ENCODE measurements around the gene HBS1L. TPM values are rescaled to one million over a fixed set of nuclear protein-coding genes. Genes with fewer than 3 reads are reported as not detected.
A peak's percentile ranks its signal among the peaks of the same experiment; 100 is the strongest.

The HBS1L gene
- polyA plus RNA-seq, 1 donor, result 47.2 TPM

DNA sequence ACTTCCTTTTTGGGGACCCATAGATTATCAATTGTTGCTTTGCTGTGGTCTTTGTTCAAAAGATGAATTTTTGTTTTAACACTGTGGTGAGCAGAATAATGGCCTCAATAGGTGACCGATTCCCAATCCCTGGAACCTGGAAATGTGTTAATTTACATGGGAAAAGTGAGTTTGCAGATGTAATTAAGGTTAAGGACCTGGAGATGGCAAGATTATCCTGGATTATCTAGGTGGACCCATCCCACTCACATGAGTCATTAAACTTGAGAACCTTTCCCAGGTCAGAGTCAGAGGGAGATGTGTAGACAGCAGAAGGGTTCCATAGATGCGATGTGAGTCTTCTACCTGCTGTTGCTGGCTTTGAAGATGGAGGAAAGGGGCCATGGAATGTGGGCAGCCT, 36.2 kb upstream of the HBS1L start:
- no CpG with 5 or more reads among the region's 2 CpGs for WGBS (ENCODE audit: insufficient coverage, low lambda C conversion rate)

DNA sequence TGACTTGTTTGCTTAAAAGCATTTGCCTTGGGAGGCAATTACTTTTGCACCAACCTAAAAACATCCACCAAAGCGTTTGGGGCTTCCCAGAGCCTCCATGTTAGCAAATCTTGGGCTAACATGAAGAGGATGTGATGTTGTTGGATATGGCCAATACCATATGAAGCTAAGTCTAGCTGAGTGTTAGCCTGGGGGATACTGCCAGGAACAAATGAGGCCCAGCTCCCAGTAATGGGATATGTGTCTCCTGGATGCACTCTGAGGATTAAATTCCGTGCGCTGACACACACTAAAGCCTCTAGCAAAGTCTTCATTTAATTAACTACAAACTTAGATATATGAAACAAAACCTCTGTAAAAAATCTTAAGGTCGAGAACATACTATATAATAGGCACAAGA, 35.3 kb upstream of the HBS1L start:
- no CpG with 5 or more reads among the region's 4 CpGs for WGBS (ENCODE audit: insufficient coverage, low lambda C conversion rate)
- no peak for DNase-seq
- H3K4me1 ChIP-seq (ENCODE audit: control insufficient read depth, insufficient read depth, low read length), result no peaks in the 10 kb centered on the region
- no peak overlapping the region for H3K4me3 ChIP-seq (ENCODE audit: low read length)
- H3K27ac ChIP-seq (ENCODE audit: low read length), result no peak overlapping the region
- no peaks in the 10 kb centered on the region for H3K9me3 ChIP-seq (ENCODE audit: control insufficient read depth, low read depth, low read length)
- H3K36me3 ChIP-seq (ENCODE audit: control insufficient read depth, insufficient read depth, low read length), result no peaks in the 10 kb centered on the region
- H3K27me3 ChIP-seq (ENCODE audit: control insufficient read depth, insufficient read depth, low read length), result no peaks in the 10 kb centered on the region

More for the DNA sequence above, 36.2 kb upstream of the HBS1L start:
- H3K4me3 ChIP-seq (ENCODE audit: low read length), result no peak overlapping the region
- no peaks in the 10 kb centered on the region for H3K9me3 ChIP-seq (ENCODE audit: control insufficient read depth, low read depth, low read length)
- DNase-seq, result no peak
- no peaks in the 10 kb centered on the region for H3K36me3 ChIP-seq (ENCODE audit: control insufficient read depth, insufficient read depth, low read length)
- H3K4me1 ChIP-seq (ENCODE audit: control insufficient read depth, insufficient read depth, low read length), result no peaks in the 10 kb centered on the region
- no peaks in the 10 kb centered on the region for H3K27me3 ChIP-seq (ENCODE audit: control insufficient read depth, insufficient read depth, low read length)
- no peak overlapping the region for H3K27ac ChIP-seq (ENCODE audit: low read length)

DNA sequence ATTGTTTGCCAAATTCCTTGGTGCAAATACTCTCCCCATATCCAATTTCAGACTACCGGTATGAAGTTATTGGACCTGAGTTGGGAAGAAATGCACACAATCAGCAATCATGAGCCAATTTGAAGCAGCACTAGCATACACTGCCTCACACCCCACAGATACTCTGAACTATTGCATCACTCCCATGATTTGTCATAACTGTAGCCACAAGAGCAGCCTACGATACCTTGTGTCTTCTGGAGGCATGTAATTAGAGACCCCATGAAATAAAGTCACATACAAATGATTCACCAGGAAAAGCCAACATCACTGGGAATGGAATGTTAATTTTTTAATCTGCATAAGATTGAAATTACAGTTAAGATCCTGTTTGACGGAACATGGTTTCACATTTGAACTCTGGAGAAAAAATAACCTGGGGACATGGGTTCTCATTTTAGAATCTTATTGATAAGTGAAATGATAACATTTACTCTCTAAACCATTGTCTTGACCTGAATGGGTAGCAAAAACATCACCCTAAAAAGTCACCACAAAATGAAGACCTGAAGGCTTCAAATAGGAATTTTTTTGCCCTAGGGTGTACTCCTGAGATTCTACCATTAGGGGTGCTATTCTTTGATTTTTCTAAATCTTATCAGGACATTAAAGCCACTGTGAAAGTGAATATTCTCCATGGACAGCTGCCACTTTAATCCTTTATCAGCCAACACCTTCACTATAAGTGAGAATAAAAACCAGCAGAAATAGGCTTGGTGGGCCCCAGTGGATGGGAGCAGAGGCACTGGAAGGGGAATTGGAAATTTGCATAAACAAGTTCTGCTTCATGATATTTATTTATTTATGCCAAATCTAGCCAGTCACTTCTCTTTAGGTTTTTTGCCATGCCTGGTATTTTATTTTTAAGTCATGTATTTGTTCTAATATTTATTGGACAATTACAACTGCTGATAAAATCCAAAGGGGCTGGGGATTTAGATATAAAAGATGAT, 34.5 kb upstream of the HBS1L start:
- Histone ChIP-seq H3K4me3 (ENCODE audit: low read length) (no peak overlapping the region), H3K4me1 (ENCODE audit: control insufficient read depth, insufficient read depth, low read length) (no peaks in the 10 kb centered on the region), H3K27ac (ENCODE audit: low read length) (no peak overlapping the region), H3K36me3 (ENCODE audit: control insufficient read depth, insufficient read depth, low read length) (no peaks in the 10 kb centered on the region), H3K9me3 (ENCODE audit: control insufficient read depth, low read depth, low read length) (no peaks in the 10 kb centered on the region), H3K27me3 (ENCODE audit: control insufficient read depth, insufficient read depth, low read length) (no peaks in the 10 kb centered on the region)
- DNase-seq, result peak; percentile 17 to 57
- 67% methylated on average over 1 of the region's 3 CpGs for WGBS (ENCODE audit: insufficient coverage, low lambda C conversion rate)

DNA sequence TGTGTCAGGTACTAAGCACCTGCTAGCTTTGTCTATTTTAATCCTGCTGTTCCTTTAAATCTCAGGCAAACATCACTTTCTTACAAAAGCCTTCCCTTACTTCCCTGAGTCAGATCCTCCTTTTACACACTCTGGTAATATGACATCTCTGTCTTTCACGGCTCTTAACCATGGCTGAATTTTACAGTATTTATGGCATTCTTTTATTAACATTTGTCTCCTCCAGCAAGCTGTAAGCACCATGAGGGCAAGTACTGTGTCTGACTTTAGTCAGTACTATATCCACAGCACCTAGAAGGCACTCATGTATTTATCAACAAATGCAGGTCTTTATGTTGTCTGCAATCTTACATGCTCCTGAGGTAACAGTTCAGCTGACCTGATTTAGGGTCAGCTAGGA, 33.7 kb upstream of the HBS1L start:
- Histone ChIP-seq H3K27me3 (ENCODE audit: control insufficient read depth, insufficient read depth, low read length) (no peaks in the 10 kb centered on the region), H3K4me3 (ENCODE audit: low read length) (no peak overlapping the region), H3K4me1 (ENCODE audit: control insufficient read depth, insufficient read depth, low read length) (no peaks in the 10 kb centered on the region), H3K9me3 (ENCODE audit: control insufficient read depth, low read depth, low read length) (no peaks in the 10 kb centered on the region), H3K27ac (ENCODE audit: low read length) (no peak overlapping the region), H3K36me3 (ENCODE audit: control insufficient read depth, insufficient read depth, low read length) (no peaks in the 10 kb centered on the region)
- DNase-seq, result no peak
- WGBS (ENCODE audit: insufficient coverage, low lambda C conversion rate), result no CpG with 5 or more reads among the region's 1 CpG

DNA sequence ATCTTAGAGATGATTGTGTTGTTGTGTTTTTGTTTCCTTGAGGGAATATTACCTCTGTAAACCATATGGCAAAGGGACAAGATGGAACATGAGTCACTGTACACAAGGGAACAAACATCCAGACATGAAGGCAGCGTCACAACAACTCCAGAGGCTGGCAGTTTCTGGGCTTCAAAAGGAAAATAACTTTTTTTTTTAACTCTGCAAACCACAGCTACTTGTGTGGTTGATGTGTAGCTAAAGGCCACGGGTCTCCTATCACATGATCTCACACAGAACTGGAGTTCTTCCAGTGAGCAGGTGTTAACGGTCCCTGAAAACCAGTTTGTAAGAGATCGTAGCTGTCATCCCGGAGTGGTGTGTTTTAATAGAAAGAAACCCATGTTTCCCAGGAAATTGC, 33.2 kb upstream of the HBS1L start:
- H3K9me3 ChIP-seq (ENCODE audit: control insufficient read depth, low read depth, low read length), result no peaks in the 10 kb centered on the region
- H3K4me3 ChIP-seq (ENCODE audit: low read length), result no peak overlapping the region
- no peaks in the 10 kb centered on the region for H3K36me3 ChIP-seq (ENCODE audit: control insufficient read depth, insufficient read depth, low read length)
- H3K27ac ChIP-seq (ENCODE audit: low read length), result no peak overlapping the region
- no peak for DNase-seq
- no peaks in the 10 kb centered on the region for H3K27me3 ChIP-seq (ENCODE audit: control insufficient read depth, insufficient read depth, low read length)
- no CpG with 5 or more reads among the region's 5 CpGs for WGBS (ENCODE audit: insufficient coverage, low lambda C conversion rate)
- H3K4me1 ChIP-seq (ENCODE audit: control insufficient read depth, insufficient read depth, low read length), result no peaks in the 10 kb centered on the region

DNA sequence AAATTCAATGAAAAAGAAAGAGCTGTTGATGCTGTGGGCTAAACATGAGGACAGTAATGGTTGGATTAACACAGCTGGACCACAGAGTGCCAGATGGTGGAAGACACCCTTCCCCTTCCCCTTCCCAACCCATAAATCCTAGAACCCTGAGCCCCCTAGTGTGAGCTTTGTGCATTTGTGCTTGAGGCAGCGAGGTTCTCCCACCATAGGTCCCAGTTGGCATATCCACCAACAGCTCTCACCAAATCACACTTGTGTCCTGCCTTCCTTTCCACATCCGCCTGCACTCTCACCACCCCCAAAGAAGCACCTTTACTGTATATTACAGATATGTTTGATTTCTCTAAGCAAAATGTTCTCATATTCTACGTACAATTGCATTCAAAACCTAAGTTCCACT, 32.8 kb upstream of the HBS1L start:
- DNase-seq, result no peak
- 100% methylated on average over 1 of the region's 3 CpGs for WGBS (ENCODE audit: insufficient coverage, low lambda C conversion rate)

DNA sequence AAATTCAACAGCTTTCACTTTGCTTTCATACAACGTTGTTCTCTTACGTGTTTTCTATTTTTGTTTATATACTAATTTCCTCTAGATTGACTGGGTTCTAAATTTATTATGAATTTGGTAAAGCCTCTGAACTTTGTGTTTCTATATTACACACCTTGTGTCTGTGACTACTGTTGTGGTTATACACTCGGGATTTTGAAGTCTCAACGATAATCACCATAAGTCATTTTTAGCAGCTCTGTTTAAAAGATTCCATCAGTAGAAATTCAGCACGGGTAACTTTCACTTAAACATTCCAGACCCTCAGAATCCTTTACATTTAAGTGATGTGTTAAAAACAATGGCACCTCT, 31.8 kb upstream of the HBS1L start:
- 88% methylated on average over 3 of the region's 5 CpGs for WGBS (ENCODE audit: insufficient coverage, low lambda C conversion rate)
- H3K36me3 ChIP-seq (ENCODE audit: control insufficient read depth, insufficient read depth, low read length), result no peaks in the 10 kb centered on the region
- DNase-seq, result no peak

More for the DNA sequence above, 32.8 kb upstream of the HBS1L start:
- Histone ChIP-seq H3K36me3 (ENCODE audit: control insufficient read depth, insufficient read depth, low read length) (no peaks in the 10 kb centered on the region), H3K9me3 (ENCODE audit: control insufficient read depth, low read depth, low read length) (peaks cover under 1% of the 10 kb centered on the region), H3K27ac (ENCODE audit: low read length) (no peak overlapping the region), H3K4me3 (ENCODE audit: low read length) (no peak overlapping the region), H3K27me3 (ENCODE audit: control insufficient read depth, insufficient read depth, low read length) (no peaks in the 10 kb centered on the region), H3K4me1 (ENCODE audit: control insufficient read depth, insufficient read depth, low read length) (no peaks in the 10 kb centered on the region)

DNA sequence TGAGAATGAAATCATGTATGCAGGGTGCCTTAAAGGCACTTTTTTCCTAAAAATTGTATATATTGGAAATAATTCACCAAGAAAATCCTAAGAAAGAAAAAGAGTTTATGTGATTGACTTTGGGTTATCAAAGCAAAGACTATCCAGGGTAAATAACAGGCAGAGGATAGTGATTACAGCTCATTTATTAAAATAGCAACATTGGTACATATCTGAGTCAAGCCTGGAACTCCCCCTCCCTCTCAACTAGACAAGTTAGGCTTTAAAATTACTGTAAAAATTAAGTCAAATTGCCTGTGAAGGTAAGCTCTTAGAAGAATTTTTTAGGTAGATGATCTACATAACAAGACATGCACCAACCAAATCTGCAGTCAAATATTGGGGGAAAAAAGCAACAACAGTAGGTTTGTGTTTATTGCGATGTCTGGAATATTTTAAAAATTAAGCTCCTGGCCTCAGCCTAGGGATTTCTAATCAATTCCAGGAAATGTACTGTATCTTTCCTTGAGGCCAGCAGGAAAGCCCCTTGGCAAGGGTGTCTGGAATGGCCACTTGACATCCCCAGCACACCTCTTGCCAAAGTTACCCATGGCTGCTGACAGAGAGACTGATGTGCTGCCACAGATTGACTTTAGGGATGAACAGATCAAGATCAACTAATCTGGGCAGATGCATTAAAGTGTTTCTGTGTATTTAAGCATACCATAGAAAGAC, 31.2 kb upstream of the HBS1L start:
- no CpG with 5 or more reads among the region's 1 CpG for WGBS (ENCODE audit: insufficient coverage, low lambda C conversion rate)
- H3K4me1 ChIP-seq (ENCODE audit: control insufficient read depth, insufficient read depth, low read length), result no peaks in the 10 kb centered on the region
- H3K4me3 ChIP-seq (ENCODE audit: low read length), result no peak overlapping the region
- peaks cover 6% of the 10 kb centered on the region for H3K9me3 ChIP-seq (ENCODE audit: control insufficient read depth, low read depth, low read length)
- no peak overlapping the region for H3K27ac ChIP-seq (ENCODE audit: low read length)
- no peaks in the 10 kb centered on the region for H3K36me3 ChIP-seq (ENCODE audit: control insufficient read depth, insufficient read depth, low read length)
- H3K27me3 ChIP-seq (ENCODE audit: control insufficient read depth, insufficient read depth, low read length), result no peaks in the 10 kb centered on the region
- no peak for DNase-seq

More for the DNA sequence above, 31.8 kb upstream of the HBS1L start:
- H3K9me3 ChIP-seq (ENCODE audit: control insufficient read depth, low read depth, low read length), result peaks cover 6% of the 10 kb centered on the region
- H3K27ac ChIP-seq (ENCODE audit: low read length), result no peak overlapping the region
- no peak overlapping the region for H3K4me3 ChIP-seq (ENCODE audit: low read length)
- no peaks in the 10 kb centered on the region for H3K4me1 ChIP-seq (ENCODE audit: control insufficient read depth, insufficient read depth, low read length)
- H3K27me3 ChIP-seq (ENCODE audit: control insufficient read depth, insufficient read depth, low read length), result no peaks in the 10 kb centered on the region

DNA sequence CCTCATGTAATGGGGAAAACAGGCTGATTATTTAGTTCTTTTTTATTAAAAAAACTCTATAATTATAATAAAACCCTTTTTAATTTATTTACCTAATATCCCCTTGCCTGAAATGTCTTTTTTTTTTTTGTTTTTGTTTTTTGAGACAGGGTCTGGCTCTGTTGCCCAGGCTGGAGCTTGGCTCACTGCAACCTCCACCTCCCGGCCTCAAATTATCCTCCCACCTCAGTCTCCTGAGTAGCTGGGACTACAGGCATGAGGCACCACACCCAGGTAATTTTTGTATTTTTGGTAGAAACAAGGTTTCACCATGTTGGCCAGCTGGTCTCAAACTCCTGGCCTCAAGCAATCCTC, 30.3 kb upstream of the HBS1L start:
- H3K4me3 ChIP-seq (ENCODE audit: low read length), result no peak overlapping the region
- DNase-seq, result no peak
- WGBS (ENCODE audit: insufficient coverage, low lambda C conversion rate), result no CpG with 5 or more reads among the region's 1 CpG
- no peaks in the 10 kb centered on the region for H3K4me1 ChIP-seq (ENCODE audit: control insufficient read depth, insufficient read depth, low read length)
- H3K27ac ChIP-seq (ENCODE audit: low read length), result no peak overlapping the region
- H3K9me3 ChIP-seq (ENCODE audit: control insufficient read depth, low read depth, low read length), result peaks cover 6% of the 10 kb centered on the region
- no peaks in the 10 kb centered on the region for H3K27me3 ChIP-seq (ENCODE audit: control insufficient read depth, insufficient read depth, low read length)
- H3K36me3 ChIP-seq (ENCODE audit: control insufficient read depth, insufficient read depth, low read length), result no peaks in the 10 kb centered on the region

DNA sequence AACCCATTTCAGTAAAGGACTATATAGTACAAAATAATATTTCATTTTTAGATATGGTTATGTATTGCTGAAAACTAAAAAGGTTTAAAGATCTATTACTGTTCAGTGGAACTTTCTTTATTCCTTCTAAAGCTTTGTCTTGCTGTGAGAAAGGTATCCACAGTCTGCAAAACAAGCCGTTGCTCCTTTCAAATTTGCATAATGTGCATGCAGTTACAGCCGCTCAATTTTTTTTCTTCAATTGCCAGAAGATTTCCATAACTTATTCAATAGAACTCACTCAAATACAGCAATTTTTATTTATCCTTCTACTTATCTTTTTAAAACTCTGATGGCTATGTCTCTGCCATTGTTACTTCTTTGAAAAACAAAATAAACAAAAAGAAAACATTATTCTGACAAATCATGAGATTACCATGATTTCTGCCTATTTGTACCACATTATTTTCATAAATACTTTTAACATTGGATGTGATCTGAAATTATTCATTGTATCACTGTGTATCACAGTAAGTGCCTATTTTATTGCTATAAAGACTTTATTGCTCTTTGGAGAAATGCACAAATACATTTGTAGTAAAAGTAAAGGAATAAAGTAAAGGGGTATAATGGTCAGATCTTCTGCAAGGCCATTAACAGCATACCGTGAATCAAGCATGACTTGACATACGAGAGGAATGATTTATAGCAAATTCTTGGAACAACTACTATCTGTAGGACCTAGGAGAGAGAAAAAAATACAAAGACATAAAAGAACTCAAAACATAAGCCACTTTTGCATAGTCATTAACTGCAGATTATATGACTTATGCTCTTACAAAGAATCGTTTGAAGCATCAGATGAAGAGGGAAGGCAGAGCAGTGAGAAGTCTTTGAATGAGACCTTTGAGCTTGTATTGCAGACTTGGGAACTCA, 29.6 kb upstream of the HBS1L start:
- 54% methylated on average over 4 of the region's 5 CpGs for WGBS (ENCODE audit: insufficient coverage, low lambda C conversion rate)
- Histone ChIP-seq H3K4me1 (ENCODE audit: control insufficient read depth, insufficient read depth, low read length) (no peaks in the 10 kb centered on the region), H3K4me3 (ENCODE audit: low read length) (no peak overlapping the region), H3K9me3 (ENCODE audit: control insufficient read depth, low read depth, low read length) (peaks cover 6% of the 10 kb centered on the region), H3K27ac (ENCODE audit: low read length) (no peak overlapping the region), H3K36me3 (ENCODE audit: control insufficient read depth, insufficient read depth, low read length) (no peaks in the 10 kb centered on the region), H3K27me3 (ENCODE audit: control insufficient read depth, insufficient read depth, low read length) (no peaks in the 10 kb centered on the region)
- no peak for DNase-seq
